ENCODE data around the gene MYO15B.

GRCh38 chr17:75662511-75662910 is 74.9 kb downstream of the MYO15B start:
- no peak for TF ChIP-seq POLR2A (IDR thresholded peaks at IDR 0.05)
- TF ChIP-seq CTCF (IDR thresholded peaks at IDR 0.05 in 8 of 11, conservative IDR thresholded peaks at IDR 0.05 in 3 of 11) = no peak

All from spleen (tissue), 7 donors.